HEK293 (cell line): Measurements from ENCODE around the gene ITPR2.

Experiments used
- CTCF ChIP-seq: fragments of 450-650 bp; formaldehyde crosslinking; IDR thresholded peaks from 2 replicates; pipeline ENCODE4 v1.5.1; 2016; ENCODE audit warnings: missing biosample characterization, missing genetic modification characterization
- ZNF274 ChIP-seq, 2 experiments: fragments of 200-500 bp in 1 of 2; fragments of 450-650 bp in 1 of 2; sonication (Bioruptor generic) in 1 of 2; formaldehyde crosslinking in 1 of 2; IDR thresholded peaks; 2 replicates each; pipeline versions ENCODE4 v1.5.1 to v1.6.1; 2014 to 2016; ENCODE audit warnings: borderline replicate concordance in 1 of 2, inconsistent platforms in 1 of 2, low read length in 1 of 2, missing biosample characterization in 1 of 2, missing genetic modification characterization in 1 of 2
- ZNF692 ChIP-seq: fragments of 450-650 bp; formaldehyde crosslinking; IDR thresholded peaks from 2 replicates; pipeline ENCODE4 v1.5.1; 2016; ENCODE audit warnings: missing biosample characterization, missing genetic modification characterization

DNA sequence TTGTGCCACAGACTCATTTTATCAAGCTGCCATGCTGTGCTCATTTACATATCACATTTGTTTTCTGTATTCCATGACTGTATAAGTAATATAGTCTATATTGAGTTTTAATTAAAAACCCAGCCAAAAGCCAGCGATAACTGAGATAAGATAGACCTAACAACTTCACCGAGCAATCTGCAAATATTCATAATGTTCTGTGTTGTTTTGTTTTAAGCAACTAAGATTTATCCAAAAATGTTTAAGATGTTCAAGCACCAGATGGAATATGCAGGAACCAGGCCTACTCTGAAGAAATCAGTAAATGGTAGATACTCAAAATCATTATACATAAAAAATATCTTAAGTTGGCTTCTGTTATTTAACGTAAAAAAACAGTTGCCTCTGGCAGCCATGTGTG, 295.3 kb downstream of the ITPR2 start:
- TF ChIP-seq ZNF692 (no peak), CTCF (no peak), ZNF274 (IDR thresholded peaks at IDR 0.05; ENCODE audit: low read length) (no peak), ZNF274 (tag by site-specific recombination; IDR thresholded peaks at IDR 0.05; ENCODE audit: borderline replicate concordance) (no peak)
